Glomerular visceral epithelial cell (primary cell): ENCODE results near the gene CISD3.

Experiments used
- DNase-seq: peaks from one replicate; pipeline ENCODE4 v3.0.0-alpha.2; 2016; ENCODE audit errors: extremely low spot score

The CISD3 gene

GRCh38 chr17:38729886-38730525 lies at the start of gene CISD3:
TSS of gene CISD3 (plus strand) at chr17:38730341. CDS start at chr17:38730359, 18 bp downstream.
- DNase-seq, result peak; percentile 91

- no peak for DNase-seq
Observed at GRCh38 chr17:38681096-38681495, 49.0 kb upstream of the CISD3 start.

- no peak for DNase-seq
Observed at GRCh38 chr17:38685491-38685890, 44.6 kb upstream of the CISD3 start.

GRCh38 chr17:38687286-38687685 lies 42.9 kb upstream of the CISD3 start:
- DNase-seq, result no peak

GRCh38 chr17:38690386-38690785 lies 39.8 kb upstream of the CISD3 start:
- no peak for DNase-seq

GRCh38 chr17:38691154-38691553 lies 39.0 kb upstream of the CISD3 start:
- DNase-seq, result no peak

- DNase-seq, result no peak
Observed at GRCh38 chr17:38693700-38694329, 36.3 kb upstream of the CISD3 start.

- no peak for DNase-seq
Observed at GRCh38 chr17:38697061-38697820, 32.9 kb upstream of the CISD3 start.

GRCh38 chr17:38698760-38699159 lies 31.4 kb upstream of the CISD3 start:
- no peak for DNase-seq

- DNase-seq, result peak; percentile 35
Observed at GRCh38 chr17:38701504-38702165, 28.5 kb upstream of the CISD3 start.

GRCh38 chr17:38702166-38702915 lies 27.8 kb upstream of the CISD3 start:
- peak; percentile 85 for DNase-seq

- DNase-seq, result no peak
Observed at GRCh38 chr17:38702916-38703741, 27.0 kb upstream of the CISD3 start.

- DNase-seq, result peak; percentile 84
Observed at GRCh38 chr17:38703742-38704605, 26.2 kb upstream of the CISD3 start.

- peak; percentile 83 for DNase-seq
Observed at GRCh38 chr17:38704606-38705522, 25.3 kb upstream of the CISD3 start, which contains the start of gene MLLT6. TSS of gene MLLT6 (plus strand) at chr17:38705273. CDS start at chr17:38705633, 360 bp downstream.

GRCh38 chr17:38705523-38705802 lies 24.7 kb upstream of the CISD3 start:
- DNase-seq, result no peak

GRCh38 chr17:38705803-38706504 lies 24.2 kb upstream of the CISD3 start:
- peak; percentile 46 for DNase-seq

- no peak for DNase-seq
Observed at GRCh38 chr17:38706505-38707216, 23.5 kb upstream of the CISD3 start.
